ENCODE measurements around the gene NF1.

The NF1 gene

DNA sequence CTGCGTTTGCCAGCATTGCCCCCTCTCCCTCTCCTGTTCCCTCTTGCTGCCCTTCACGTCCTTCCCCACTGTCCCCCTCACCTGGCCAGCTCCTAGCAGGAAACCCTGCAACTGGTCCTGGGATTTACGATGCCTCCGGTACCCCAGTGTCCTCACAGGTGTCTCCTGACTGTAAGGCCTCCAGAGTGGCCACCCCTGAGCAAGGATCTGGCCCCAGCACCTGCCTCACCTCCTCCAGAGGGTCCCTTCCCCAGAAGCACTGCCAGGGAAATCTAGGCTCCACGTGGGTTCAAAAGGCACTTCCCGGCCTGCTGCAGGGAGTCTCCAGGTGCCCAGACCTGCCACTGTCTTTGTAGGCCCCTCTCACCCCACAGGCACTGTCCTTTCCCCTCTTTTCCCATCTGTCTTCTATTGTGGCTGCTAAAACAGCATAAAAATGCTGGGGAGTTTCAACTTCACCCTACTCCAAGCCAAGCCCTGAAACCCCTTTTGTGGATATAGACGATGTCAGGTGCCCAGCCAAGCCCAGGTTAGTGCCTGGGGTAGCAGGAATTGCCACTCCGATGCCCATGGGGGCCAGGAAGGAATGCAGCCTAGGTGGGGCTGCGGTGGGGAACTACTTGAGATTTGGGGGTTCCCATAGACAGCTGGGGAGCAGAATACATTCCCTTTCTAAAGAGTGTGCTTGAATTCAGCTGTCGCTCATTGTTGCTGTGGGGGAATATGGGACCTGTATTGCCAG is 322.4 kb downstream of the NF1 start:
- peaks cover 26% of the 10 kb centered on the region for H3K4me1 Mint-ChIP-seq
- TF ChIP-seq, protein P1, sequence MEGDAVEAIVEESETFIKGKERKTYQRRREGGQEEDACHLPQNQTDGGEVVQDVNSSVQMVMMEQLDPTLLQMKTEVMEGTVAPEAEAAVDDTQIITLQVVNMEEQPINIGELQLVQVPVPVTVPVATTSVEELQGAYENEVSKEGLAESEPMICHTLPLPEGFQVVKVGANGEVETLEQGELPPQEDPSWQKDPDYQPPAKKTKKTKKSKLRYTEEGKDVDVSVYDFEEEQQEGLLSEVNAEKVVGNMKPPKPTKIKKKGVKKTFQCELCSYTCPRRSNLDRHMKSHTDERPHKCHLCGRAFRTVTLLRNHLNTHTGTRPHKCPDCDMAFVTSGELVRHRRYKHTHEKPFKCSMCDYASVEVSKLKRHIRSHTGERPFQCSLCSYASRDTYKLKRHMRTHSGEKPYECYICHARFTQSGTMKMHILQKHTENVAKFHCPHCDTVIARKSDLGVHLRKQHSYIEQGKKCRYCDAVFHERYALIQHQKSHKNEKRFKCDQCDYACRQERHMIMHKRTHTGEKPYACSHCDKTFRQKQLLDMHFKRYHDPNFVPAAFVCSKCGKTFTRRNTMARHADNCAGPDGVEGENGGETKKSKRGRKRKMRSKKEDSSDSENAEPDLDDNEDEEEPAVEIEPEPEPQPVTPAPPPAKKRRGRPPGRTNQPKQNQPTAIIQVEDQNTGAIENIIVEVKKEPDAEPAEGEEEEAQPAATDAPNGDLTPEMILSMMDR (IDR thresholded peaks at IDR 0.05; ENCODE audit: unreplicated experiment in 3 of 3): no peak

DNA sequence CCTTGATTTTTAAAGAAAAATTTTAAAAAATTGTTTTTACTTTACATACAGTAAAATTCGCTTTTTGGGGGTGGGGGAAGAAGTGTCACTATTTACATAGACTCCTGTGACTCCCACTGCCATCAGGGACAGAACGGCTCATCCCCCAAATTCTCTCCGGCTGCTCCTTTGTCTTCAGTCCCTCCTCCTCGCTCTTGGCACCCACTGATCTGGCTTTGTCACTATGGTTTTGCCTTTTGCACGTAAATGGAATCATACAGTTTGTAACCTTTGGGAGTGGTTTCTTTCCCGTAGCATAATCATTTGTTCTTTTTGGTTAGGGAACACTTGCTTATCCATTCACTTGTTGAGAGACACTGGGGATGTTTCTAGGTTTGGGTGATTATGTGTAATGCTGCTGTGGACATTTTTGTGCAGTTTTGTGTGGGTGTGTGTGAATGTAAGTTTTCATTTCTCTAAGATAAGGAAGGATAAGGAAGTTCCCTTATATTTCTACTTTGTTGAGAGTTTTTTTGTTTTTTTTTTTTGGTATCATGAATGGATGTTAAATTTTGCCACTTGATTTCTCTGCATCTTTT is 324.1 kb downstream of the NF1 start:
- H3K36me3 Mint-ChIP-seq (ENCODE audit: low read depth): no peaks in the 10 kb centered on the region
- H3K27me3 Mint-ChIP-seq (ENCODE audit: low read depth): peaks cover 11% of the 10 kb centered on the region
- H3K9me3 Mint-ChIP-seq: peaks cover 9% of the 10 kb centered on the region
- TF ChIP-seq, protein P1 (IDR thresholded peaks at IDR 0.05; ENCODE audit: unreplicated experiment in 3 of 3): no peak
- no peak overlapping the region for H3K4me3 Mint-ChIP-seq
- no peak overlapping the region for H3K27ac Mint-ChIP-seq
- H3K4me1 Mint-ChIP-seq: peaks cover 16% of the 10 kb centered on the region

More for the DNA sequence above, 322.4 kb downstream of the NF1 start:
- H3K27ac Mint-ChIP-seq: no peak overlapping the region
- no peak overlapping the region for H3K4me3 Mint-ChIP-seq
- peaks cover 22% of the 10 kb centered on the region for H3K27me3 Mint-ChIP-seq (ENCODE audit: low read depth)
- H3K36me3 Mint-ChIP-seq (ENCODE audit: low read depth): no peaks in the 10 kb centered on the region
- peaks cover 1% of the 10 kb centered on the region for H3K9me3 Mint-ChIP-seq

DNA sequence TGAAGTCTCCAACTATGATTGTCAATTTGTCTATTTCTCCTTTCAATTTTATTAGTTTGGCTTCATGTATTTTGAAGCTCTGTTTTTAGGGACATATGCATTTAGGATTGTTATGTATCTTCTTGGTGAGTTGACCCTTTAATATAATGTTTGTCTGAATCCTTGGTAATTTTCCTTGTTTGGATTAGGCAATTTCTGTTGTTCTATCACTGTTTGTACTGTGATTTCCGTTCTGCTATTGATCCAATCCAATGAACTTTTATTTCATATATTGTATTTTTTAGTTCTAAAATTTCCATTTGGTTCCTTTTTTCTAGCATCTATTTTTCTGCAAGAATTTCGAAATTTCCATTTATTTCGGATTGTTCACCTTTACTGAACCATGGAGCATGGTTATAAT is 327.7 kb downstream of the NF1 start:
- TF ChIP-seq, protein P1 (IDR thresholded peaks at IDR 0.05; ENCODE audit: unreplicated experiment in 3 of 3): no peak
- Mint-ChIP-seq H3K9me3 (peaks cover 12% of the 10 kb centered on the region), H3K27ac (no peak overlapping the region), H3K36me3 (ENCODE audit: low read depth) (no peaks in the 10 kb centered on the region), H3K4me3 (no peak overlapping the region), H3K4me1 (peaks cover 17% of the 10 kb centered on the region), H3K27me3 (ENCODE audit: low read depth) (peaks cover 4% of the 10 kb centered on the region)

DNA sequence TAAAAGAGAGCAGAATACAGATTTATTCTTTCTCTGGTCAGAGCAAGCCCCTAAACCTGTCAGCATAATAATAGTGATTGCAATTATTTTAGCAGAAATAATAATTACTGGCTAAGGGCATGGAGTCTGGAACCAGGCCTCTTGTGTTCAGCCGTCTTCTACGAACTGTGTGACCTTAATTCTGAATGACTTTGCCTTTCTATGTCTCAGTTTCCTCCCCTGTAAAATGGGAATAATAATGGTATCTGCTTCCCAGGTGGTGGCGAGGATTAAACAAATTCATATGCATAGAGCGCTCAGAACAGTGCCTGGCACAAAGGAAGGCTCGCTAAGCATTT is 330.1 kb downstream of the NF1 start:
- Mint-ChIP-seq H3K27ac (peak overlapping the region in 2 of 3 experiments; percentile 10 to 59), H3K9me3 (peaks cover 12% of the 10 kb centered on the region), H3K4me3 (no peak overlapping the region), H3K4me1 (peaks cover 11% of the 10 kb centered on the region), H3K36me3 (ENCODE audit: low read depth) (no peaks in the 10 kb centered on the region), H3K27me3 (ENCODE audit: low read depth) (peaks cover 6% of the 10 kb centered on the region)
- TF ChIP-seq, protein P1 (IDR thresholded peaks at IDR 0.05; ENCODE audit: unreplicated experiment in 3 of 3): no peak

DNA sequence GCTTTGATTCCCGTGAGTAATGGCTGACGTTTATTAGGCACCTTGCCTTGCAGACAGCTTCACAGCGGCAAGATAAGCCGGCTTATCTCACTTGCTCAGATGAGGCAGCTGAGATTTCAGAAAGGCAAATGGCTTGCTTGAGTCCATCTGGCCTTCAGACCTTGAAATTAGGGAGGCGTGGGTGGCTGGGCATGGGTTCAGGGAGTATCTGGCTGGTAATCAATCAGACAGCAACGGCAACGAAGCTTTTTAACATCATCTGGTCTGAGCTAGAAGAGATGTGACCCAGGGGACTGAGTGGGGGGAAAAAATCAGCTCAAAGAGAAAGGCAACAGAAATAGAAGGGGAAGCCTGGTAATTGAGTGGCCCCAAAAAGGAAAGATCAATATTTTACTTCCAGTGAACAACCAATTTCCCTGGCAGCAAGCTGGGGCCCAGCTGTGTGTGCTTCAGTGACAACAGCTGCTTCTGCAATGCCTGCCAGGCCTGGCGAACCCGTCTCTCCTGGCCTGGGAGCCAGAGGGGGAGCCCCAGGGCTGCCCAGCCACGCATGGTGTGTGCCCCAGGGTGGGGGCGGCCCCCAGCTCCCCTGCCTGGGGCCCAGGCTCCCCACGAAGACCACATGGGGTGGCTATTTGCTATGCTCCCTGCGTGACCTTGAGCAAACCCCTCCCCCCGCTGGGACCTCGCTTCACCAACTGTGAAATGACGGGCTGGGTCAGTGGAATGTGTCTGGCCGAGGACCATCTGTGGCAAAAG is 330.7 kb downstream of the NF1 start:
- TF ChIP-seq, protein P1 (IDR thresholded peaks at IDR 0.05; ENCODE audit: unreplicated experiment in 3 of 3): no peak

More for the DNA sequence above, 330.7 kb downstream of the NF1 start:
- Mint-ChIP-seq H3K27ac (peak overlapping the region; percentile 10 to 59 (median 25)), H3K4me1 (peaks cover 11% of the 10 kb centered on the region), H3K4me3 (peak overlapping the region in 2 of 3 experiments; percentile 6), H3K9me3 (peaks cover 12% of the 10 kb centered on the region), H3K27me3 (ENCODE audit: low read depth) (peaks cover 10% of the 10 kb centered on the region), H3K36me3 (ENCODE audit: low read depth) (no peaks in the 10 kb centered on the region)
